Measurements from ENCODE around the gene ANAPC2. TPM values are rescaled to one million over a fixed set of nuclear protein-coding genes. Genes with fewer than 3 reads are reported as not detected.

Gene ANAPC2
- total RNA-seq, 2 experiments from 2014 or later = 34.8 to 90.4 TPM

DNA sequence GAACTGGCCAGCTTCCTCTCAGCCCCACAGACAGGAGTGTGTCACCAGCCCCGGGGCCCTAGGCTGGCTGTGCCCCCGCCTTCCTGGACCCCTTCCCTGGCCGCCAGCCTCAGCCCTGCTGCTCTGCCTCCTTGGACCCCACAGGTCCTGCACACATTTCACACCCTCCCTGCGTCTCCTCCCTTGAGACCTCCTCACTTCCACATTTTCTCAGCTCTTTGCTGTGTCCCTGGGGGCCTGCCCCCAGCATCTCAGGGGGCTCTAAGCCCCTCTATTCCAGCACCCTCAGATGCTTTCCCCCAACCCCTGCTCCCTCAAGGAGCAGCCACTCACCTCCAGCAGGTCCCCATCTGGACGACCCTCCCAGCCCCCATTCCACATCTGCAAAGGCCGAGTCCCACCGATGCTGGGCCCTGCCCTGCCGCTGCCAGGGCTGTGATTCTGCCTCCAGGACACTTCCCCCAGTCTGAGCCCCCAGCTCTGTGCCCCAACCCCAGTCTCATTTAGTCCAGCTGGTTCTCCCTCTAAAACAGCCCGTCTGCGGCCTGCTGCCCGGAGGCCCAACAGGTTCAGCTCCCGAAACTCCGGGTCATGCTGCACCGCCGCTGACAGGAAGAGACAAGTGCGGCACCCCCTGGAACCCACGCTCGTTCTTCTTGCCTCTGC is 46.5 kb upstream of the ANAPC2 start:
- H3K4me2 ChIP-seq (ENCODE audit: low read length) = peak overlapping the region; percentile 75
- peaks cover 49% of the 10 kb centered on the region for H3K4me1 ChIP-seq (ENCODE audit: insufficient read depth, low read length, poor library complexity, severe bottlenecking)
- no peak for DNase-seq (ENCODE audit: low spot score)
- no TSS peak for BruUV-seq (replicated peaks)
- CTCF ChIA-PET (ENCODE audit: unreplicated experiment) = interaction anchor here (0.6 kb wide), 1 partner anchor 287 kb away, joined by 3 read pairs; no protein-coding TSS in a partner anchor
- TF ChIP-seq, protein P1, sequence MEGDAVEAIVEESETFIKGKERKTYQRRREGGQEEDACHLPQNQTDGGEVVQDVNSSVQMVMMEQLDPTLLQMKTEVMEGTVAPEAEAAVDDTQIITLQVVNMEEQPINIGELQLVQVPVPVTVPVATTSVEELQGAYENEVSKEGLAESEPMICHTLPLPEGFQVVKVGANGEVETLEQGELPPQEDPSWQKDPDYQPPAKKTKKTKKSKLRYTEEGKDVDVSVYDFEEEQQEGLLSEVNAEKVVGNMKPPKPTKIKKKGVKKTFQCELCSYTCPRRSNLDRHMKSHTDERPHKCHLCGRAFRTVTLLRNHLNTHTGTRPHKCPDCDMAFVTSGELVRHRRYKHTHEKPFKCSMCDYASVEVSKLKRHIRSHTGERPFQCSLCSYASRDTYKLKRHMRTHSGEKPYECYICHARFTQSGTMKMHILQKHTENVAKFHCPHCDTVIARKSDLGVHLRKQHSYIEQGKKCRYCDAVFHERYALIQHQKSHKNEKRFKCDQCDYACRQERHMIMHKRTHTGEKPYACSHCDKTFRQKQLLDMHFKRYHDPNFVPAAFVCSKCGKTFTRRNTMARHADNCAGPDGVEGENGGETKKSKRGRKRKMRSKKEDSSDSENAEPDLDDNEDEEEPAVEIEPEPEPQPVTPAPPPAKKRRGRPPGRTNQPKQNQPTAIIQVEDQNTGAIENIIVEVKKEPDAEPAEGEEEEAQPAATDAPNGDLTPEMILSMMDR (conservative IDR thresholded peaks at IDR 0.05; ENCODE audit: low read length) = no peak
- no peak for TF ChIP-seq EZH2phosphoT487 (IDR thresholded peaks at IDR 0.05; ENCODE audit: borderline replicate concordance, low read depth, low read length)
- no peaks in the 10 kb centered on the region; the same call in 1 of the 2 replicates for H3K36me3 ChIP-seq (ENCODE audit: insufficient read depth, low read length)
- H3K9me2 ChIP-seq (ENCODE audit: insufficient read depth, low read length) = no peaks in the 10 kb centered on the region
- H3K27ac ChIP-seq (ENCODE audit: low read depth, low read length, poor library complexity, severe bottlenecking) = no peak overlapping the region
- POLR2A ChIA-PET = no interaction called here
- no peak overlapping the region for H2AFZ ChIP-seq (ENCODE audit: low read length)
- intact Hi-C loops (cut with micrococcal nuclease; ENCODE audit: unreplicated experiment) = no loop called here
- H3K79me2 ChIP-seq (ENCODE audit: insufficient read depth, low read depth, low read length) = peaks cover 16% of the 10 kb centered on the region; the same call in 1 of the 2 replicates
- no peaks in the 10 kb centered on the region for H4K20me1 ChIP-seq (ENCODE audit: insufficient read depth, low read length)
- no peak overlapping the region for H3K4me3 ChIP-seq (ENCODE audit: low read depth, low read length, poor library complexity, severe bottlenecking)
- H3K9me3 ChIP-seq (ENCODE audit: low read length) = no peaks in the 10 kb centered on the region

DNA sequence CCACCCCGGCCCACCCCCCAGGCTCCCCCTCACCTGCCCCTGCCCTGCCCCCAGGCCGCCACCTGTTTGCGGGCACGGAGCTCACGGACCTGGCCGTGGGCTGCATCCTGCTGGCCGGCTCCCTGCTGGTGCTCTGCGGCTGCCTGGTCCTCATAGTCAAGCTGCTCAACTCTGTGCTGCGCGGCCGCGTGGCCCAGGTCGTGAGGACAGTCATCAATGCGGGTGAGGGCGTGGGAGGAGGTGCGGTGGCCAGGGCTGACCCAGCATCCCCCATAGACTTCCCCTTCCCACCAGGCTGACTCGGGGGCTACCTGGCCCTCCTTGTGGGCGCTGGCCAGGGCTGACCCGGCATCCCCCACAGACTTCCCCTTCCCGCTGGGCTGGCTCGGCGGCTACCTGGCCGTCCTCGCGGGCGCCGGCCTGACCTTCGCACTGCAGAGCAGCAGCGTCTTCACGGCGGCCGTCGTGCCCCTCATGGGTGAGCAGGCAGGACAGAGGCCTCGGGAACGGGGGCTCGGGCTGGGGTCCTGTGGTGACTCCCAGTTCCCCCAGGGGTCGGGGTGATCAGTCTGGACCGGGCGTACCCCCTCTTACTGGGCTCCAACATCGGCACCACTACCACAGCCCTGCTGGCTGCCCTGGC is 45.8 kb upstream of the ANAPC2 start:
- no peaks in the 10 kb centered on the region for H3K9me3 ChIP-seq (ENCODE audit: low read length)
- CTCF ChIA-PET (ENCODE audit: unreplicated experiment) = no interaction called here
- H3K27ac ChIP-seq (ENCODE audit: low read depth, low read length, poor library complexity, severe bottlenecking) = no peak overlapping the region
- no peak for TF ChIP-seq EZH2phosphoT487 (IDR thresholded peaks at IDR 0.05; ENCODE audit: borderline replicate concordance, low read depth, low read length)
- TF ChIP-seq, protein P1 (conservative IDR thresholded peaks at IDR 0.05; ENCODE audit: low read length) = no peak
- no peaks in the 10 kb centered on the region; the same call in 1 of the 2 replicates for H3K36me3 ChIP-seq (ENCODE audit: insufficient read depth, low read length)
- H3K9me2 ChIP-seq (ENCODE audit: insufficient read depth, low read length) = no peaks in the 10 kb centered on the region
- no peak overlapping the region for H2AFZ ChIP-seq (ENCODE audit: low read length)
- peaks cover 49% of the 10 kb centered on the region for H3K4me1 ChIP-seq (ENCODE audit: insufficient read depth, low read length, poor library complexity, severe bottlenecking)
- intact Hi-C loops (cut with micrococcal nuclease; ENCODE audit: unreplicated experiment) = no loop called here
- H4K20me1 ChIP-seq (ENCODE audit: insufficient read depth, low read length) = no peaks in the 10 kb centered on the region
- H3K4me2 ChIP-seq (ENCODE audit: low read length) = peak overlapping the region; percentile 75; the same call in 1 of the 2 replicates
- POLR2A ChIA-PET = no interaction called here
- H3K79me2 ChIP-seq (ENCODE audit: insufficient read depth, low read depth, low read length) = peaks cover 10% of the 10 kb centered on the region; the same call in 1 of the 2 replicates
- DNase-seq (ENCODE audit: low spot score) = no peak
- no TSS peak for BruUV-seq (replicated peaks)
- H3K4me3 ChIP-seq (ENCODE audit: low read depth, low read length, poor library complexity, severe bottlenecking) = no peak overlapping the region
